Suppressor macrophage treated with lipopolysaccharide for 1 hour (primary cell): ENCODE measurements around the gene SHISA3.
"Not testable (repeated sequence)": the region's sequence is repeated elsewhere in the genome, so short reads cannot be mapped to it uniquely, and the experiment has no call there.

Source experiments
- DNase-seq, 3 donors: peaks; one replicate each; pipeline ENCODE4 v3.0.0-alpha.2; 2020 to 2022

SHISA3 gene

GRCh38 chr4:42396752-42397634 is at the start of gene SHISA3:
SHISA3 (plus strand) TSS chr4:42397488; CDS start chr4:42398057, 569 bp downstream.
- DNase-seq: peak; percentile 32 to 50 (median 41)

- DNase-seq: no peak
These were observed 49.0 kb upstream of the SHISA3 start for GRCh38 chr4:42348247-42348646.

- DNase-seq: no peak
These were observed 48.6 kb upstream of the SHISA3 start for GRCh38 chr4:42348692-42349091.

GRCh38 chr4:42350611-42351182 is 46.6 kb upstream of the SHISA3 start:
- DNase-seq: no peak

- no peak for DNase-seq
These were observed 45.2 kb upstream of the SHISA3 start for GRCh38 chr4:42352049-42352448.

GRCh38 chr4:42357325-42357724 is 40.0 kb upstream of the SHISA3 start:
- no peak for DNase-seq

- no peak for DNase-seq
These were observed 37.6 kb upstream of the SHISA3 start for GRCh38 chr4:42359711-42360110.

- DNase-seq: no peak
These were observed 37.0 kb upstream of the SHISA3 start for GRCh38 chr4:42360256-42360669.

GRCh38 chr4:42361456-42361855 is 35.8 kb upstream of the SHISA3 start:
- DNase-seq: no peak

GRCh38 chr4:42362591-42362990 is 34.7 kb upstream of the SHISA3 start:
- DNase-seq: no peak

GRCh38 chr4:42363614-42364013 is 33.7 kb upstream of the SHISA3 start:
- DNase-seq: no peak

- DNase-seq: no peak
These were observed 32.8 kb upstream of the SHISA3 start for GRCh38 chr4:42364266-42365053.

- DNase-seq: no peak
These were observed 30.3 kb upstream of the SHISA3 start for GRCh38 chr4:42366959-42367358.

- DNase-seq: no peak
These were observed 27.8 kb upstream of the SHISA3 start for GRCh38 chr4:42369489-42369888.

GRCh38 chr4:42371305-42372252 is 25.7 kb upstream of the SHISA3 start:
- peak; percentile 23 to 44 (median 32) for DNase-seq

GRCh38 chr4:42372303-42372702 is 25.0 kb upstream of the SHISA3 start:
- DNase-seq: not testable (repeated sequence)

- no peak for DNase-seq
These were observed 19.8 kb upstream of the SHISA3 start for GRCh38 chr4:42377497-42377896.

GRCh38 chr4:42381666-42382065 is 15.6 kb upstream of the SHISA3 start:
- no peak for DNase-seq

- DNase-seq: no peak
These were observed 11.8 kb upstream of the SHISA3 start for GRCh38 chr4:42385516-42385915.

GRCh38 chr4:42390622-42391354 is 6.5 kb upstream of the SHISA3 start:
- DNase-seq: no peak

- DNase-seq: no peak
These were observed 6.0 kb upstream of the SHISA3 start for GRCh38 chr4:42391355-42391664.

GRCh38 chr4:42391981-42392380 is 5.3 kb upstream of the SHISA3 start:
- DNase-seq: peak in 2 of 3 donors; percentile 12 to 20
